ENCODE measurements around the gene POPDC3. TPM values are rescaled to one million over a fixed set of nuclear protein-coding genes. Genes with fewer than 3 reads are reported as not detected.

Gene POPDC3
- polyA plus RNA-seq, 1 experiment: 8.6 TPM

- TF ChIP-seq CTCF (IDR thresholded peaks at IDR 0.05; ENCODE audit: insufficient read depth, low read depth, low read length): no peak
- H3K27me3 ChIP-seq (ENCODE audit: control insufficient read depth, insufficient read depth, low read length): no peaks in the 10 kb centered on the region
- no peak for DNase-seq (ENCODE audit: low read depth)
- H3K4me3 ChIP-seq (ENCODE audit: low read depth, low read length): no peak overlapping the region
- no peaks in the 10 kb centered on the region; the same call in 1 of the 2 replicates for H3K36me3 ChIP-seq (ENCODE audit: control insufficient read depth, insufficient read depth, low read length)
- ChIA-PET POLR2A (no interaction called here), CTCF (no interaction called here)
Measured at GRCh38 chr6:105120570-105120969, 59.2 kb downstream of the POPDC3 start.

GRCh38 chr6:105116150-105116549, 63.7 kb downstream of the POPDC3 start:
- no peaks in the 10 kb centered on the region for H3K27me3 ChIP-seq (ENCODE audit: control insufficient read depth, insufficient read depth, low read length)
- CTCF ChIA-PET: interaction anchor here (0.9 kb wide), 1 partner anchor 11 kb away, joined by 3 read pairs; no protein-coding TSS in a partner anchor
- H3K36me3 ChIP-seq (ENCODE audit: control insufficient read depth, insufficient read depth, low read length): no peaks in the 10 kb centered on the region; the same call in 1 of the 2 replicates
- DNase-seq (ENCODE audit: low read depth): no peak
- TF ChIP-seq CTCF (IDR thresholded peaks at IDR 0.05; ENCODE audit: insufficient read depth, low read depth, low read length): no peak
- H3K4me3 ChIP-seq (ENCODE audit: low read depth, low read length): no peak overlapping the region
- POLR2A ChIA-PET: no interaction called here

- no peaks in the 10 kb centered on the region for H3K27me3 ChIP-seq (ENCODE audit: control insufficient read depth, insufficient read depth, low read length)
- POLR2A ChIA-PET: no interaction called here
- CTCF ChIA-PET: interaction anchor here (0.5 to 1.2 kb wide), 2 partner anchors 9 to 18 kb away, joined by 3 to 4 read pairs; no protein-coding TSS in a partner anchor
- DNase-seq (ENCODE audit: low read depth): no peak
- H3K4me3 ChIP-seq (ENCODE audit: low read depth, low read length): no peak overlapping the region
- H3K36me3 ChIP-seq (ENCODE audit: control insufficient read depth, insufficient read depth, low read length): no peaks in the 10 kb centered on the region; the same call in 1 of the 2 replicates
- no peak for TF ChIP-seq CTCF (IDR thresholded peaks at IDR 0.05; ENCODE audit: insufficient read depth, low read depth, low read length)
Measured at GRCh38 chr6:105113422-105113821, 66.4 kb downstream of the POPDC3 start.

- no peak for DNase-seq (ENCODE audit: low read depth)
- no peak for TF ChIP-seq CTCF (IDR thresholded peaks at IDR 0.05; ENCODE audit: insufficient read depth, low read depth, low read length)
- no peaks in the 10 kb centered on the region; the same call in 1 of the 2 replicates for H3K36me3 ChIP-seq (ENCODE audit: control insufficient read depth, insufficient read depth, low read length)
- ChIA-PET CTCF (interaction anchor here (1.2 to 1.4 kb wide), 2 partner anchors 9 to 25 kb away, joined by 4 to 5 read pairs; no protein-coding TSS in a partner anchor), POLR2A (no interaction called here)
- no peak overlapping the region for H3K4me3 ChIP-seq (ENCODE audit: low read depth, low read length)
- H3K27me3 ChIP-seq (ENCODE audit: control insufficient read depth, insufficient read depth, low read length): no peaks in the 10 kb centered on the region
Measured at GRCh38 chr6:105112577-105112976, 67.2 kb downstream of the POPDC3 start.

GRCh38 chr6:105111871-105112270, 67.9 kb downstream of the POPDC3 start:
- ChIA-PET CTCF (interaction anchor here (1.3 to 1.4 kb wide), 2 partner anchors 13 to 24 kb away, joined by 3 to 5 read pairs; no protein-coding TSS in a partner anchor), POLR2A (no interaction called here)

More at GRCh38 chr6:105111871-105112270, 67.9 kb downstream of the POPDC3 start:
- DNase-seq (ENCODE audit: low read depth): no peak
- no peak for TF ChIP-seq CTCF (IDR thresholded peaks at IDR 0.05; ENCODE audit: insufficient read depth, low read depth, low read length)
- H3K27me3 ChIP-seq (ENCODE audit: control insufficient read depth, insufficient read depth, low read length): no peaks in the 10 kb centered on the region
- H3K4me3 ChIP-seq (ENCODE audit: low read depth, low read length): no peak overlapping the region
- H3K36me3 ChIP-seq (ENCODE audit: control insufficient read depth, insufficient read depth, low read length): no peaks in the 10 kb centered on the region
